ENCODE results near the gene HBS1L. TPM values are rescaled to one million over a fixed set of nuclear protein-coding genes. Genes with fewer than 3 reads are reported as not detected.

The HBS1L gene
- total and polyA plus RNA-seq, 2 of the 4 experiments (the other 2 are of a cell fraction): 45.1 to 120 TPM

- H3K9ac ChIP-seq (ENCODE audit: low read depth, low read length): no peak overlapping the region
- DNase-seq: no peak
- WGBS, 2 experiments (ENCODE audit: extremely low coverage in 2 of 2, insufficient read length in 1 of 2): 78% methylated on average over 2 of the region's 3 CpGs; no CpG with 5 or more reads in 1 of the 2 experiments
- CTCF ChIA-PET: interaction anchor here (0.6 kb wide), 1 partner anchor 328 kb away, joined by 4 read pairs; no protein-coding TSS in a partner anchor
- H3K27me3 ChIP-seq (ENCODE audit: control insufficient read depth, insufficient read depth, low read length): no peaks in the 10 kb centered on the region
- no peak overlapping the region for H3K27ac ChIP-seq (ENCODE audit: insufficient read depth, low read length)
- intact Hi-C loops (cut with micrococcal nuclease) (no loop called here), dilution Hi-C loops (cut with HindIII; ENCODE audit: low sequenced_read_pairs, unreplicated experiment) (no loop called here), in situ Hi-C loops (cut with MboI; ENCODE audit: low sequenced_read_pairs) (no loop called here)
- no peaks in the 10 kb centered on the region for H3K9me3 ChIP-seq (ENCODE audit: control insufficient read depth, insufficient read depth, low read length)
- H3K9me1 ChIP-seq (ENCODE audit: insufficient read depth, low read length): peaks cover 2% of the 10 kb centered on the region; the same call in 1 of the 2 replicates
- H3K4me1 ChIP-seq (ENCODE audit: control insufficient read depth, insufficient read depth, low read length): no peaks in the 10 kb centered on the region
- H3K79me1 ChIP-seq (ENCODE audit: low read depth in 1 of 2, low read length in 2 of 2): peaks cover 8 to 34% of the 10 kb centered on the region in 2 experiments; a peak in 3 of 4 replicates
- no peak overlapping the region for H3K14ac ChIP-seq (replicated peaks; ENCODE audit: low read depth, low read length)
- POLR2A ChIA-PET (ENCODE audit: unreplicated experiment): no interaction called here
- no peak overlapping the region for H3K18ac ChIP-seq (ENCODE audit: low read depth, low read length)
- H2BK5ac ChIP-seq (ENCODE audit: low read depth, low read length, poor library complexity, severe bottlenecking): no peak overlapping the region
- H4K91ac ChIP-seq (ENCODE audit: insufficient read depth, low read depth, low read length): no peak overlapping the region
- H3K4ac ChIP-seq (ENCODE audit: low read depth, low read length): no peak overlapping the region
- BruUV-seq (replicated peaks): no TSS peak
- peaks cover 7% of the 10 kb centered on the region; the same call in 1 of the 2 replicates for H4K20me1 ChIP-seq (ENCODE audit: insufficient read depth, low read length)
- no peak overlapping the region for H2AFZ ChIP-seq (replicated peaks; ENCODE audit: low read length, poor library complexity)
- H3K56ac ChIP-seq (ENCODE audit: extremely low read depth, insufficient read depth, low read length): no peak overlapping the region
- no peak overlapping the region for H2AK9ac ChIP-seq (replicated peaks; ENCODE audit: low read depth, low read length, poor library complexity)
- no peak overlapping the region for H3K4me3 ChIP-seq (ENCODE audit: insufficient read depth, low read depth, low read length)
- H3K4me2 ChIP-seq (ENCODE audit: low read depth, low read length): peak overlapping the region; percentile 45; the same call in 1 of the 2 replicates
- H2AK5ac ChIP-seq (ENCODE audit: low read depth, low read length): no peak overlapping the region
- no peak overlapping the region for H2BK20ac ChIP-seq (ENCODE audit: low read depth, low read length)
- no peak for TF ChIP-seq ELK1 (IDR thresholded peaks at IDR 0.05; ENCODE audit: borderline replicate concordance, low read depth, low read length)
- TF ChIP-seq CHD1 (IDR thresholded peaks at IDR 0.05; ENCODE audit: low read depth, low read length): no peak
- TF ChIP-seq CTCF (conservative IDR thresholded peaks at IDR 0.05; ENCODE audit: low read depth, low read length): no peak
- no peak overlapping the region for H4K8ac ChIP-seq (ENCODE audit: low read depth in 2 of 2, low read length in 2 of 2)
- no peak overlapping the region for H2BK120ac ChIP-seq (ENCODE audit: low read depth, low read length)
- H3K36me3 ChIP-seq (ENCODE audit: control insufficient read depth, insufficient read depth, low read length): peaks cover 9% of the 10 kb centered on the region
- H4K5ac ChIP-seq (ENCODE audit: low read depth, low read length): no peak overlapping the region
- ATAC-seq (ENCODE audit: low read depth): no peak
- H3K23ac ChIP-seq (ENCODE audit: low read depth, low read length): no peak overlapping the region; the same call in 1 of the 2 replicates
- no peak overlapping the region for H2BK15ac ChIP-seq (ENCODE audit: low read depth, low read length)
Observed at GRCh38 chr6:135052939-135053338, 1.7 kb downstream of the HBS1L start.

All from IMR-90 (cell line).